ENCODE measurements around the gene CAMTA1.

DNA sequence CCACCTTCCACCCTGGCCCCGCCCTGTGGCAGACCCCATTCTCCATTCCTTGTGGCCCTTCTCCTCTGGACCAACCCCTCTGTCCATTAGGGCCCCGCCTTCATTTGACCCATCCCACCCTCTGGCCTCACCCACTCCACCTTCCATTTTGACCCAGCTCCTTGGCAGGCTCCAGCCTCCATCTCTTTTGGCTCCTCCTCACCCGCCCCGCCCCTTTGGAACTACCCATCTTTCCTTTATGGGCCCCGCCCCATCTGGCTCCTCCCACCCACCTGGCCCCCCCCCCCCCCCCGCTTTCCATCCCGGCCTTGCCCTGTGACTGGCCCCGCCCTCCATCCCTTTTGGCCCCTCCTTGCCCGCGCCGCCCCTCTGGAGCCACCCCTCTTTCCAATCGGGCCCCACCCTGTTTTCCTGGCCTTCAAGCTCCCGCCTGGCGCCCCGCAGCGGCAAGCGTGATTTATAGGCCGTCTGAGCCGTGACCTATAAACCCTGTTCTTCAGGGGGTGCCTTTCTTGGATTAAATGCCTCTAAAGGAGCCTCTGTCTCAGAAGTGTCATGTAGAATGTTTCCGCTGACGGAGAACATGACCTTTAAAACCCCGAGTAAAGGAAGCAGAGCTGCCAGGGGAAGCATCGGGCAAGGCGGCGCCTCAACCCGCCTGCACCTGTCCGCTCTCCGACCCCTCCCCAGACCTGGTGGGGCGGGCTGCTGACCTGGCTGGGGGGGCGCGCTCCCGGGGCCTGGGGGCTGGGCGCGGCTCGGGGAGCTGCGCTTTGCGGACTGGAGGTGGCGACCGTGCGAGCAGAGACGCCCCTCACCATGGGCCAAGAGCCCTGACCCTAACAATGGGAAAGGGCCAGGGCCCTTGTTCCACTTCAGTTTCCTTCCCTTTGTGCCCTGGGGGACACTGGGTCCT, 178.0 kb downstream of the CAMTA1 start:
- TF ChIP-seq CTCF (IDR thresholded peaks at IDR 0.05; ENCODE audit: low read depth, low read length, missing input control) (no peak), TAF1 (conservative IDR thresholded peaks at IDR 0.05) (no peak)
- TF ChIP-seq, protein P1, sequence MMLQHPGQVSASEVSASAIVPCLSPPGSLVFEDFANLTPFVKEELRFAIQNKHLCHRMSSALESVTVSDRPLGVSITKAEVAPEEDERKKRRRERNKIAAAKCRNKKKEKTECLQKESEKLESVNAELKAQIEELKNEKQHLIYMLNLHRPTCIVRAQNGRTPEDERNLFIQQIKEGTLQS (IDR thresholded peaks at IDR 0.05): no peak
- TF ChIP-seq, protein P2, sequence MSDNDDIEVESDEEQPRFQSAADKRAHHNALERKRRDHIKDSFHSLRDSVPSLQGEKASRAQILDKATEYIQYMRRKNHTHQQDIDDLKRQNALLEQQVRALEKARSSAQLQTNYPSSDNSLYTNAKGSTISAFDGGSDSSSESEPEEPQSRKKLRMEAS (IDR thresholded peaks at IDR 0.05): no peak
- TF ChIP-seq, protein P3, sequence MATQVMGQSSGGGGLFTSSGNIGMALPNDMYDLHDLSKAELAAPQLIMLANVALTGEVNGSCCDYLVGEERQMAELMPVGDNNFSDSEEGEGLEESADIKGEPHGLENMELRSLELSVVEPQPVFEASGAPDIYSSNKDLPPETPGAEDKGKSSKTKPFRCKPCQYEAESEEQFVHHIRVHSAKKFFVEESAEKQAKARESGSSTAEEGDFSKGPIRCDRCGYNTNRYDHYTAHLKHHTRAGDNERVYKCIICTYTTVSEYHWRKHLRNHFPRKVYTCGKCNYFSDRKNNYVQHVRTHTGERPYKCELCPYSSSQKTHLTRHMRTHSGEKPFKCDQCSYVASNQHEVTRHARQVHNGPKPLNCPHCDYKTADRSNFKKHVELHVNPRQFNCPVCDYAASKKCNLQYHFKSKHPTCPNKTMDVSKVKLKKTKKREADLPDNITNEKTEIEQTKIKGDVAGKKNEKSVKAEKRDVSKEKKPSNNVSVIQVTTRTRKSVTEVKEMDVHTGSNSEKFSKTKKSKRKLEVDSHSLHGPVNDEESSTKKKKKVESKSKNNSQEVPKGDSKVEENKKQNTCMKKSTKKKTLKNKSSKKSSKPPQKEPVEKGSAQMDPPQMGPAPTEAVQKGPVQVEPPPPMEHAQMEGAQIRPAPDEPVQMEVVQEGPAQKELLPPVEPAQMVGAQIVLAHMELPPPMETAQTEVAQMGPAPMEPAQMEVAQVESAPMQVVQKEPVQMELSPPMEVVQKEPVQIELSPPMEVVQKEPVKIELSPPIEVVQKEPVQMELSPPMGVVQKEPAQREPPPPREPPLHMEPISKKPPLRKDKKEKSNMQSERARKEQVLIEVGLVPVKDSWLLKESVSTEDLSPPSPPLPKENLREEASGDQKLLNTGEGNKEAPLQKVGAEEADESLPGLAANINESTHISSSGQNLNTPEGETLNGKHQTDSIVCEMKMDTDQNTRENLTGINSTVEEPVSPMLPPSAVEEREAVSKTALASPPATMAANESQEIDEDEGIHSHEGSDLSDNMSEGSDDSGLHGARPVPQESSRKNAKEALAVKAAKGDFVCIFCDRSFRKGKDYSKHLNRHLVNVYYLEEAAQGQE (IDR thresholded peaks at IDR 0.05): no peak

All from liver (tissue), 3 donors.